IMR-90 (cell line): ENCODE measurements around the gene IP6K3. TPM values are rescaled to one million over a fixed set of nuclear protein-coding genes. Genes with fewer than 3 reads are reported as not detected.

Experiments
- ATAC-seq: fragments of 200-7000 bp; cut with Tn5 transposase; 2 replicates; pipeline ENCODE4 v1.9.1; 2020; ENCODE audit warnings: low read depth, mild to moderate bottlenecking, moderate library complexity
- BruUV-seq: library from RNA; stranded (reverse); fragments of 400-500 nt; replicated peaks from 2 replicates; lab custom pipeline; 2021; lab: Mats Ljungman, UMichigan
- CTCF ChIA-PET: fragments of 300-600 bp; formaldehyde crosslinking; extraction: SDS; loops from one replicate; lab custom pipeline; 2021; ENCODE audit warnings: antibody characterized with exemption; lab: Yijun Ruan, JAX
- POLR2A ChIA-PET: fragments of 300-600 bp; sonication (Branson Sonifier 250); formaldehyde crosslinking; loops from one replicate; lab custom pipeline; 2022; ENCODE audit warnings: antibody characterized with exemption; ENCODE audit not compliant: unreplicated experiment; lab: Charles Lee
- DNase-seq: peaks from one replicate; pipeline ENCODE4 v3.0.0; 2013
- H2AFZ ChIP-seq: replicated peaks from 2 replicates; pipeline ENCODE3; 2013; ENCODE audit warnings: low read length, mild to moderate bottlenecking; ENCODE audit not compliant: poor library complexity
- H2AK5ac ChIP-seq: 2 replicates; pipeline ENCODE4 v1.6.1; 2013; ENCODE audit warnings: low read depth, low read length, inconsistent platforms
- H2AK9ac ChIP-seq: replicated peaks from 2 replicates; pipeline ENCODE3; 2013; ENCODE audit warnings: mild to moderate bottlenecking, low read depth, low read length, moderate library complexity; ENCODE audit not compliant: poor library complexity
- H2BK120ac ChIP-seq: 2 replicates; pipeline ENCODE4 v1.6.1; 2013; ENCODE audit warnings: low read depth, low read length, inconsistent platforms
- H2BK15ac ChIP-seq: 3 replicates; pipeline ENCODE4 v1.6.1; 2013; ENCODE audit warnings: low read depth, low read length, inconsistent platforms
- H2BK20ac ChIP-seq: 2 replicates; pipeline ENCODE4 v1.6.1; 2013; ENCODE audit warnings: low read depth, mild to moderate bottlenecking, inconsistent platforms, low read length, moderate library complexity
- H2BK5ac ChIP-seq: 2 replicates; pipeline ENCODE4 v1.6.1; 2013; ENCODE audit warnings: mild to moderate bottlenecking, low read depth, low read length, inconsistent platforms; ENCODE audit not compliant: poor library complexity, severe bottlenecking
- H3K14ac ChIP-seq: replicated peaks from 2 replicates; pipeline ENCODE4 v1.6.1; 2013; ENCODE audit warnings: low read depth, low read length, inconsistent platforms
- H3K18ac ChIP-seq: 2 replicates; pipeline ENCODE4 v1.6.1; 2013; ENCODE audit warnings: low read depth, low read length, control low read depth
- H3K23ac ChIP-seq: 2 replicates; pipeline ENCODE4 v1.6.1; 2013; ENCODE audit warnings: low read depth, low read length, inconsistent platforms
- H3K27ac ChIP-seq: 2 replicates; pipeline ENCODE4 v1.5.1; 2013; ENCODE audit warnings: mild to moderate bottlenecking, control low read depth, low read length; ENCODE audit not compliant: insufficient read depth
- H3K27me3 ChIP-seq: 2 replicates; pipeline ENCODE4 v1.6.1; 2013; ENCODE audit warnings: low read length; ENCODE audit not compliant: control insufficient read depth, insufficient read depth
- H3K36me3 ChIP-seq: 2 replicates; pipeline ENCODE4 v1.6.1; 2013; ENCODE audit warnings: low read length, mixed read lengths; ENCODE audit not compliant: control insufficient read depth, insufficient read depth
- H3K4ac ChIP-seq: 2 replicates; pipeline ENCODE4 v1.6.1; 2013; ENCODE audit warnings: low read depth, low read length, inconsistent platforms
- H3K4me1 ChIP-seq: 2 replicates; pipeline ENCODE4 v1.6.1; 2013; ENCODE audit warnings: low read length, mixed read lengths; ENCODE audit not compliant: control insufficient read depth, insufficient read depth
- H3K4me2 ChIP-seq: 2 replicates; pipeline ENCODE4 v1.6.1; 2013; ENCODE audit warnings: low read depth, mild to moderate bottlenecking, control low read depth, low read length, moderate library complexity
- H3K4me3 ChIP-seq: 2 replicates; pipeline ENCODE4 v1.5.1; 2013; ENCODE audit warnings: low read depth, mild to moderate bottlenecking, control low read depth, low read length, moderate library complexity; ENCODE audit not compliant: insufficient read depth
- H3K56ac ChIP-seq: 2 replicates; pipeline ENCODE4 v1.6.1; 2013; ENCODE audit warnings: low read length, inconsistent platforms; ENCODE audit not compliant: insufficient read depth; ENCODE audit errors: extremely low read depth
- H3K79me1 ChIP-seq, 2 experiments: 2 replicates each; pipeline ENCODE4 v1.6.1; 2013; ENCODE audit warnings: low read length in 2 of 2, inconsistent platforms in 1 of 2, low read depth in 1 of 2
- H3K9ac ChIP-seq: 2 replicates; pipeline ENCODE4 v1.6.1; 2013; ENCODE audit warnings: low read depth, low read length, control low read depth
- H3K9me1 ChIP-seq: 2 replicates; pipeline ENCODE4 v1.6.1; 2013; ENCODE audit warnings: low read length, inconsistent platforms; ENCODE audit not compliant: insufficient read depth
- H3K9me3 ChIP-seq: 2 replicates; pipeline ENCODE4 v1.6.1; 2013; ENCODE audit warnings: low read length; ENCODE audit not compliant: control insufficient read depth, insufficient read depth
- H4K20me1 ChIP-seq: 2 replicates; pipeline ENCODE4 v1.6.1; 2013; ENCODE audit warnings: low read length, inconsistent platforms; ENCODE audit not compliant: insufficient read depth
- H4K5ac ChIP-seq: 2 replicates; pipeline ENCODE4 v1.6.1; 2013; ENCODE audit warnings: mild to moderate bottlenecking, low read depth, low read length, control low read depth
- H4K8ac ChIP-seq, 2 experiments: 2 replicates each; pipeline ENCODE4 v1.6.1; 2013; ENCODE audit warnings: low read depth in 2 of 2, low read length in 2 of 2, control low read depth in 1 of 2, inconsistent platforms in 1 of 2
- H4K91ac ChIP-seq: 2 replicates; pipeline ENCODE4 v1.6.1; 2013; ENCODE audit warnings: low read depth, low read length, inconsistent platforms; ENCODE audit not compliant: insufficient read depth
- BHLHE40 ChIP-seq: fragments of 150-350 bp; IDR thresholded peaks from 2 replicates; pipeline ENCODE4 v1.6.1; 2016; ENCODE audit warnings: mild to moderate bottlenecking, low read depth, low read length
- CEBPB ChIP-seq: IDR thresholded peaks from 2 replicates; pipeline ENCODE4 v1.6.1; 2012; ENCODE audit warnings: low read depth, low read length, improper control_type of control experiment
- CHD1 ChIP-seq: IDR thresholded peaks from 2 replicates; pipeline ENCODE4 v1.6.1; 2012; ENCODE audit warnings: low read depth, low read length, improper control_type of control experiment
- CTCF ChIP-seq: conservative IDR thresholded peaks from 2 replicates; pipeline ENCODE4 v1.5.1; 2012; ENCODE audit warnings: mild to moderate bottlenecking, low read depth, low read length, improper control_type of control experiment
- ELK1 ChIP-seq: fragments of 150-350 bp; IDR thresholded peaks from 2 replicates; pipeline ENCODE4 v1.6.1; 2016; ENCODE audit warnings: low read depth, mild to moderate bottlenecking, low read length, moderate library complexity, borderline replicate concordance
- FOS ChIP-seq: fragments of 150-350 bp; IDR thresholded peaks from 2 replicates; pipeline ENCODE4 v1.6.1; 2016; ENCODE audit warnings: low read depth, low read length
- MAFK ChIP-seq: IDR thresholded peaks from 2 replicates; pipeline ENCODE4 v1.6.1; 2012; ENCODE audit warnings: low read depth, low read length, improper control_type of control experiment
- MAZ ChIP-seq: IDR thresholded peaks from 2 replicates; pipeline ENCODE4 v1.6.1; 2012; ENCODE audit warnings: low read depth, mild to moderate bottlenecking, low read length, improper control_type of control experiment, moderate library complexity, borderline replicate concordance
- MXI1 ChIP-seq: IDR thresholded peaks from 2 replicates; pipeline ENCODE4 v1.6.1; 2012; ENCODE audit warnings: low read depth, mild to moderate bottlenecking, low read length, moderate library complexity, borderline replicate concordance
- NFE2L2 ChIP-seq: fragments of 150-350 bp; IDR thresholded peaks from 2 replicates; pipeline ENCODE4 v1.6.1; 2016; ENCODE audit warnings: low read depth, mild to moderate bottlenecking, low read length
- POLR2A ChIP-seq: IDR thresholded peaks from 2 replicates; pipeline ENCODE4 v1.6.1; 2012; ENCODE audit warnings: mild to moderate bottlenecking, low read depth, low read length
- RAD21 ChIP-seq: IDR thresholded peaks from 2 replicates; pipeline ENCODE4 v1.6.1; 2012; ENCODE audit warnings: low read length, improper control_type of control experiment
- RFX5 ChIP-seq: IDR thresholded peaks from 2 replicates; pipeline ENCODE4 v1.8.0; 2012; ENCODE audit warnings: low read depth, mild to moderate bottlenecking, low read length, moderate library complexity
- SMC3 ChIP-seq: fragments of 150-350 bp; IDR thresholded peaks from 2 replicates; pipeline ENCODE4 v1.6.1; 2016; ENCODE audit warnings: low read depth, mild to moderate bottlenecking, antibody characterized with exemption, low read length, moderate library complexity
- WGBS, 2 experiments: methylation state at CpG; one replicate each; pipeline versions ENCODE4 v1.1.5 to v1.1.7; 2013; ENCODE audit warnings: missing lambda C conversion rate in 2 of 2; ENCODE audit not compliant: insufficient read length in 1 of 2; ENCODE audit errors: extremely low coverage in 2 of 2; 5-methylcytosine and 5-hydroxymethylcytosine counted together
- dilution Hi-C: fragments of 300-500 bp; cut with HindIII; formaldehyde crosslinking; loops from one replicate; pipeline ENCODE4 v1.14.3; 2018; ENCODE audit warnings: low sequenced_read_pairs; ENCODE audit not compliant: unreplicated experiment
- in situ Hi-C: fragments of 300-500 bp; cut with MboI; formaldehyde crosslinking; loops from 3 replicates; pipeline ENCODE4 v1.14.3; 2019; ENCODE audit warnings: low sequenced_read_pairs, inconsistent platforms, mixed read lengths
- intact Hi-C: fragments of 100-400 bp; cut with micrococcal nuclease; formaldehyde crosslinking; loops from 2 replicates; pipeline ENCODE4 v1.10.0; 2022
- polyA plus RNA-seq, 3 experiments: library from polyadenylated mRNA; depleted of rRNA; stranded (reverse); fragments of >200 nt; gene quantifications; 2 replicates each; pipeline ENCODE4 v1.2.3, GENCODE V29; 2012; ENCODE audit warnings: low replicate concordance in 1 of 3
- total RNA-seq: library from RNA; depleted of rRNA; stranded (reverse); fragments of >200 nt; gene quantifications from 2 replicates; pipeline ENCODE4 v1.2.3, GENCODE V29; 2012

The IP6K3 gene
- total and polyA plus RNA-seq, 2 of the 4 experiments (the other 2 are of a cell fraction) = 0.18 to 0.51 TPM

- Histone ChIP-seq H3K27ac (no peak overlapping the region), H3K9me3 (no peaks in the 10 kb centered on the region), H3K4me1 (no peaks in the 10 kb centered on the region), H2BK120ac (no peak overlapping the region), H2AFZ (no peak overlapping the region), H4K20me1 (no peaks in the 10 kb centered on the region), H2BK5ac (no peak overlapping the region), H3K18ac (no peak overlapping the region), H3K36me3 (no peaks in the 10 kb centered on the region), H3K14ac (no peak overlapping the region), H3K9ac (no peak overlapping the region), H4K5ac (no peak overlapping the region), H2BK20ac (no peak overlapping the region), H4K91ac (no peak overlapping the region), H2AK9ac (no peak overlapping the region), H2BK15ac (no peak overlapping the region), H3K23ac (no peak overlapping the region), H3K79me1 (no peaks in the 10 kb centered on the region), H3K9me1 (no peaks in the 10 kb centered on the region), H3K4me3 (no peak overlapping the region), H3K56ac (no peak overlapping the region), H3K4ac (no peak overlapping the region), H2AK5ac (no peak overlapping the region), H3K4me2 (no peak overlapping the region), H4K8ac (no peak overlapping the region), H3K27me3 (peaks cover 46% of the 10 kb centered on the region)
- TF ChIP-seq RAD21 (no peak), MAFK (no peak), CHD1 (no peak), FOS (no peak), BHLHE40 (no peak), ELK1 (no peak), MAZ (no peak), RFX5 (no peak), NFE2L2 (no peak), POLR2A (no peak), SMC3 (no peak), MXI1 (no peak), CTCF (no peak), CEBPB (no peak)
- intact Hi-C loops = no loop called here
- ChIA-PET CTCF (interaction anchor here (2.8 kb wide), 1 partner anchor 14 kb away, joined by 10 read pairs; the partner anchor contains the start of gene UQCC2), POLR2A (no interaction called here)
- ATAC-seq (no peak), DNase-seq (no peak)
- WGBS, 2 experiments = no CpG with 5 or more reads among the region's 14 CpGs
- dilution Hi-C loops = no loop called here
- in situ Hi-C loops = no loop called here
- no TSS peak for BruUV-seq
Observed at GRCh38 chr6:33725222-33725621, 21.5 kb downstream of the IP6K3 start.
